ENCODE measurements around the gene MAPKAP1.

Gene MAPKAP1

DNA sequence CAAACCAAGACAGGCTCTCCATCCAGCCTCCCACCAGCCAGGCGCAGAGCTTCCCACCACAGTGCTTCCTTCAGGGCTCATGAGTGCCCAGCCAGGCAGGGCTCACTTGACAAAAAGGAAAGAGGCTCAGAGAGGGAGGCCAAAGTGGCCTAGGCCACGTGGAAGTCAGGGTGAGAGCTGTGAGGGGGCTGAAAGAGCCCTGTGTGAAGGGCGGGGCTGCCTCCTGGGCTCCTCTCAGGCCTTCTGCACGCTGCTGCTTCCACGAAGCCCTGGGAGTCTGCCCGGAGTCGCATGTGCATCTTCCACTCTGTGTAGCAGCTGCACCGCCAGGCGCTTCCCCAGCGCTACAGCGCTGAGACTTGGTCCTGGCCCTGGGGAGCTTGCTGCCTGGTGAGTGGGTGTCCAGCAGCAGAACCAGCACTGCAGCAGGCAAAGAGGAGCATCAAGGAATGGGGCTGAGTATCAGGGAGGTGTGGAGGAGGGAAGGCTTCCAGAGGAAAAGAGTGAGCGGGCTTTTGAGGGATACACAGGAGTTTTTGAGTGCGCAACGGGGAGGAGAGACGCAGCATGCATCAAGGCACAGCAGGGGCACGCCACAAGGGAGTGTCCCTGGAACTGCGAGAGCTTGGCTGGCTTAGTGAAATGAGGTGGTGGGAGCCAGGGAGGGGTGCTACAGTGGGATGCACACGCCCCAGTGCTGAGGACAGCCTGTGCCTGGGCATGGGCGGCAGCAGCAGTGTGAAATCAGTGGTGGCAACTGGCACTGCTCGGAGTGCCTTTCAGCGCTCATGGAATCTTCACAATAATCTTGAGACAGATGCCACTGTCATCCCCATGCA lies 267.4 kb downstream of the MAPKAP1 start:
- TF ChIP-seq POLR2A (IDR thresholded peaks at IDR 0.05; ENCODE audit: extremely low read depth, insufficient read length) (no peak), MYC (IDR thresholded peaks at IDR 0.05; ENCODE audit: low read depth, low read length) (no peak)
- TF ChIP-seq, protein P1, sequence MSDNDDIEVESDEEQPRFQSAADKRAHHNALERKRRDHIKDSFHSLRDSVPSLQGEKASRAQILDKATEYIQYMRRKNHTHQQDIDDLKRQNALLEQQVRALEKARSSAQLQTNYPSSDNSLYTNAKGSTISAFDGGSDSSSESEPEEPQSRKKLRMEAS (IDR thresholded peaks at IDR 0.05; ENCODE audit: low read depth, low read length): no peak
- TF ChIP-seq, protein P2, sequence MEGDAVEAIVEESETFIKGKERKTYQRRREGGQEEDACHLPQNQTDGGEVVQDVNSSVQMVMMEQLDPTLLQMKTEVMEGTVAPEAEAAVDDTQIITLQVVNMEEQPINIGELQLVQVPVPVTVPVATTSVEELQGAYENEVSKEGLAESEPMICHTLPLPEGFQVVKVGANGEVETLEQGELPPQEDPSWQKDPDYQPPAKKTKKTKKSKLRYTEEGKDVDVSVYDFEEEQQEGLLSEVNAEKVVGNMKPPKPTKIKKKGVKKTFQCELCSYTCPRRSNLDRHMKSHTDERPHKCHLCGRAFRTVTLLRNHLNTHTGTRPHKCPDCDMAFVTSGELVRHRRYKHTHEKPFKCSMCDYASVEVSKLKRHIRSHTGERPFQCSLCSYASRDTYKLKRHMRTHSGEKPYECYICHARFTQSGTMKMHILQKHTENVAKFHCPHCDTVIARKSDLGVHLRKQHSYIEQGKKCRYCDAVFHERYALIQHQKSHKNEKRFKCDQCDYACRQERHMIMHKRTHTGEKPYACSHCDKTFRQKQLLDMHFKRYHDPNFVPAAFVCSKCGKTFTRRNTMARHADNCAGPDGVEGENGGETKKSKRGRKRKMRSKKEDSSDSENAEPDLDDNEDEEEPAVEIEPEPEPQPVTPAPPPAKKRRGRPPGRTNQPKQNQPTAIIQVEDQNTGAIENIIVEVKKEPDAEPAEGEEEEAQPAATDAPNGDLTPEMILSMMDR (IDR thresholded peaks at IDR 0.05; ENCODE audit: low read depth, low read length): no peak
- DNase-seq (ENCODE audit: low read depth): no peak
- H3K4me3 ChIP-seq (ENCODE audit: low read depth, low read length): no peak overlapping the region

DNA sequence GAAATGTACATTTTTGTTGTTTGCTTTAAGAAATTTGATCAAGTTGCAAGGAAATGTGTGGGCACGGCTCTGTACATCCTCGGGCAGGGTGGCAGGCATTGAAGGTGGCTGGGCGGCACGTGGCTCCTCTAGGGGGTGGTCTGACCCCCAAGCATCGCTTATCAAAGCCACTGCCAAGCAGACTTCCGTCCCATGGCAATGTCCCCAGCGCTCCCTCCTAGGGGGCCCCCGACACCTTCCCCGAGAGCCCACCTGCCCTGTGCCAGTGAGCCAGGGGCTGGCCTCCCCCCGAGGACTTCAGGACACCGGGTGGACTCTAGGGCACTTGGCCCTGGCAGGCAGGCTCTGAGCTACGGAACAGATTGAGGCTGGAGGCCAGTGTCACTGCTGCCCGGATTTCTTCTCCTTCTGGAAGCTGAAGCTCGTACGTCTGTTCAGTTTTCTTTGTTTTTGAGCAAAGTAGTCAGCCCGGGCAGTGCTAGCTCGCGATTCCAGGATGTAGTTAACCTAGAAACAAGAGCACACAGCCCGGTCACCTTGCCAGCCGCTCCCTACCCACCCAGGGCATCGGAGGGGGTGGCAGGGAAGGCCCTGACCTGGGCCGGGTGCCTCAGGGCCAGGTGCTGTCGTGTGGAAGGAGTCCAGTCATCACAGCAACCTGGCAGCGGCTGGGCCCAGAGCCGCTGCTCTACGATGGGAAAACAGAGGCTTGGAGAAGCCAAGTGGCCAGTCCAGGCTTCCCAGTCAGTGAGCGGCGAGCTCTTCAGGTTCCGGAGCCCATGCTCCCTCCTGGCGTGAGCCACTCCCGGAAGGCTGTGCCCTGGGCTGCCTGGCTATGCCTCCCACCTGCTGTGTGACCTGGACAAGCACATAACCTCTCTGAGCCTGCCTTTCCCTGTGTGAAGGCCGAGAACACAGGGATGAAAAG lies 268.2 kb downstream of the MAPKAP1 start:
- no peak overlapping the region for H3K4me3 ChIP-seq (ENCODE audit: low read depth, low read length)
- no peak for DNase-seq (ENCODE audit: low read depth)
- TF ChIP-seq MYC (IDR thresholded peaks at IDR 0.05; ENCODE audit: low read depth, low read length): no peak
- TF ChIP-seq, protein P1 (IDR thresholded peaks at IDR 0.05; ENCODE audit: low read depth, low read length): no peak
- TF ChIP-seq, protein P2 (IDR thresholded peaks at IDR 0.05; ENCODE audit: low read depth, low read length): no peak

DNA sequence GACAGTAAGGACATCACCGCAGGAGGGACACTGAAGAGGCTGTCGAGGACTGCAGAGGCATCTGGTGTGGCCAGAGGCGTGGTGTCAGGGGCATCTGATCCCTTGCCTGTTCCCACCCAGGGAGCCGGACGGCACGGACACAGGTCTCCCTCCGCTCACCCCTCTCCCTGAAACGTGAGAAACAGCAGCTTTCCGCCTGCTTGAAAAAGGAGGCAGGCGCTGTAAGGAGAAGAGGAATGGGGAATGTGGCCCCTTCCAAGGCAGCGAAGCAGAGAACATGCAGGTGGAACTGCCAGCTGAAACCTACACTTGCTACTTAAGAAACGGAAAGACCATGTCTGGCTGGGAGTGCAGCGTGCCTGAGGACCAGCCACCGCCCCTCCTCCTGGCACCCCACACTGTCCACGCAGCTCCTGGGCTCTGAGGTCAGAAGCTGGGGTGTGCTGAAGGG lies 269.2 kb downstream of the MAPKAP1 start:
- no peak for DNase-seq (ENCODE audit: low read depth)
- no peak for TF ChIP-seq POLR2A (IDR thresholded peaks at IDR 0.05; ENCODE audit: extremely low read depth, insufficient read length)
- TF ChIP-seq, protein P2 (IDR thresholded peaks at IDR 0.05; ENCODE audit: low read depth, low read length): no peak
- H3K4me3 ChIP-seq (ENCODE audit: low read depth, low read length): no peak overlapping the region

DNA sequence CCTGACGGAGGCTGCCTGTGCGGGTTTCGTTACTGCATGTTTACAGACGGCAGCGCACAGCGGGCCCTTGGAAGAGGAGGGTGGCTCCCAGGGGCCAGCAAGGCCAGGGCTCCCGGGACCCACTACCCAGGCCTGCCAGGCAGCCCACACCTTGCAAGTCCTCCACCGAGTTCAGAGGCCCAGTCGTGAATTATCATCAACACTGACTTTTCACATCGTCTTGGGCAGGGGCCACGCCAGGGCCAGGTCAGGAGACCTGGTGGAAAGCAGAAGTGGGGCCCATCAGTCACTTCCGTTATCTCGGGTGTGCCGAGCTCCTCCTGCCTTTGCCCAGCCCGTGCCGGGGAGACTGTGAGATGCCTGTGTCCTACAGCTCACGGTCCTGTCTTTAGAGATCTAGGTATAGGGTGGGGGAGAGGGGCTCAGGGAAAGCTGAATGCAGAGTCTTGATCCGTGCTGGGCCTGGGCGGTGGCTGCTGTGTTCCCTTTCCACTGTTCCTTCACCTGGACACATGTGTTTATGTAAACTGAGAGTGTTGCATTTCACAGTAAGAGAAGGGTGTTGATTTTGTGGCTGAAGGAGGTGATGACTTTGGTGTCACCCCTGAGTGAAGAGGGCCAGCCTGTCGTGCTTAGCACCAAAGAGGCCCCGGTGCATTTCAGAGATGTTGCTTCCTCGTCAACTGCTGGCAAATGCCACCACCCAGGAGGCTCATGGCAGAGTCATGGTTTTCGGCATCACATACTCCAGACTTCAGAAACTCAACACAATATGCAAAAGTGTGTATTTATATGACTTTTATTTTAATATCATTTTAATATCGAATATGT lies 270.2 kb downstream of the MAPKAP1 start:
- H3K4me3 ChIP-seq (ENCODE audit: low read depth, low read length): no peak overlapping the region
- DNase-seq (ENCODE audit: low read depth): no peak
- TF ChIP-seq, protein P1 (IDR thresholded peaks at IDR 0.05; ENCODE audit: low read depth, low read length): no peak
- TF ChIP-seq, protein P2 (IDR thresholded peaks at IDR 0.05; ENCODE audit: low read depth, low read length): no peak
- no peak for TF ChIP-seq POLR2A (IDR thresholded peaks at IDR 0.05; ENCODE audit: extremely low read depth, insufficient read length)

DNA sequence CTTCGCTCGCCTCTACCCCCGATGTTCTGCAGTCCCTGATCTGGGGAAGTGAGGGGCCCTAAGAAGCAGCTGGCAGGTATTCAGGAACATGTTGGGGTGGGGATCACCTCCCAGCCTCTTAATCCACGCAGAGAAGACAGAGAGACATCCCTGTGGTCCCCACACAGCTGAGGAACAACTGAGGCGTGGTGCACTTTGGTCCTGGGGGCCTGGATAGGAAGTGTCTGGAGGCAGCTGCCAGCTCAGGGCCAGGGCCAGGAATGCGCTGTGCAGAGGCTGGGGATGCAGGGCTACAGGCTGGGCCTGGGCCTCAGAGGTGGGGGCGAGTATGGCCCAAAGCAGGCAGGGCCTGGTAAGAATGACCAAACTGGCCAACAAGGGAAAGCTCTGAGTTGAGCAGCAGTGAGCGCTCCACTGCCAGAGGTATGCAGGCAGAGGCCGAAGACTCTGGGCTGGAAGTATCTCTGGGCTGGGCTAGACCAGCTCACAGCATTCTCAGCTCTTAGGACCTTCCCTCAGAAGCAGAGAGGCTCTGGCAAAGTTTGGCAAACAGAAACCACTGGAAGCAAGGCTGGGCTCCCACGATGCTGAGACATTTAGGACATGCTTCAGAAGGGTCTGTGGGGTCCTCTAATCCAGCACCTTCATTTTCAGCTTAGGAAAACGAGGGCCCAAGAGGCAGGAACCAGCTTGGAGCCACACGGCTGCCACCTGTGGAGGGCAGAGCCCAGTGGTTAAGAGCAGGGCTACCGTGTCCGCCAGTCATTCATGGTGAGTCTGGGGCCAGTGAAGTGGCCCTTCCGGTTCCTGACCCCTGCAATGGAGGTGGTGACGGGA lies 271.0 kb downstream of the MAPKAP1 start:
- DNase-seq (ENCODE audit: low read depth): no peak

More for the DNA sequence above, 271.0 kb downstream of the MAPKAP1 start:
- H3K4me3 ChIP-seq (ENCODE audit: low read depth, low read length): no peak overlapping the region
- TF ChIP-seq, protein P2 (IDR thresholded peaks at IDR 0.05; ENCODE audit: low read depth, low read length): no peak
- no peak for TF ChIP-seq MYC (IDR thresholded peaks at IDR 0.05; ENCODE audit: low read depth, low read length)
- TF ChIP-seq, protein P1 (IDR thresholded peaks at IDR 0.05; ENCODE audit: low read depth, low read length): no peak

Measured in NB4 (cell line).